PFSK-1 (cell line): ENCODE data around the gene SMPD2. TPM values are rescaled to one million over a fixed set of nuclear protein-coding genes. Genes with fewer than 3 reads are reported as not detected.

Experiments
- FOXP2 ChIP-seq: optimal IDR thresholded peaks from 2 replicates; pipeline ENCODE3; 2011; ENCODE audit warnings: borderline replicate concordance, control low read depth, inconsistent platforms; ENCODE audit not compliant: insufficient read depth; ENCODE audit errors: extremely low read length, extremely low read depth
- POLR2AphosphoS5 ChIP-seq: IDR thresholded peaks from 2 replicates; pipeline ENCODE4 v1.6.1; 2012; ENCODE audit warnings: low read depth, mild to moderate bottlenecking, control low read depth, low read length, moderate library complexity
- REST ChIP-seq, 2 experiments: IDR thresholded peaks; 2 replicates each; pipeline versions ENCODE4 v1.6.1 to v1.8.0; 2011 to 2012; ENCODE audit warnings: low read depth in 2 of 2, low read length in 2 of 2, control low read depth in 1 of 2, inconsistent platforms in 1 of 2, mild to moderate bottlenecking in 1 of 2, moderate library complexity in 1 of 2; ENCODE audit not compliant: insufficient read depth in 1 of 2
- SIN3A ChIP-seq: IDR thresholded peaks from 2 replicates; pipeline ENCODE4 v1.6.1; 2012; ENCODE audit warnings: mild to moderate bottlenecking, low read length, moderate library complexity, borderline replicate concordance; ENCODE audit not compliant: insufficient read depth
- TAF1 ChIP-seq: IDR thresholded peaks from 2 replicates; pipeline ENCODE4 v1.6.1; 2012; ENCODE audit warnings: low read length, control low read depth, borderline replicate concordance; ENCODE audit not compliant: insufficient read depth
- polyA plus RNA-seq: library from polyadenylated mRNA; unstranded; fragments of >200 nt; gene quantifications from one replicate; pipeline ENCODE4 v1.2.1, GENCODE V29; 2012; ENCODE audit warnings: low read depth, missing spikeins; ENCODE audit not compliant: insufficient read length

Gene SMPD2
- polyA plus RNA-seq: 15.0 TPM

GRCh38 chr6:109440331-109441068 is at the start of gene SMPD2, which contains the start of gene PPIL6:
Gene SMPD2 (plus strand): TSS chr6:109440724. CDS start chr6:109441122, 398 bp downstream.
Gene PPIL6 (minus strand): TSS chr6:109440628. CDS start chr6:109440590, 38 bp downstream.
- TF ChIP-seq TAF1: no peak
- peak; percentile 27; the same call in 1 of the 2 replicates for TF ChIP-seq POLR2AphosphoS5
- peak; percentile 38; the same call in 1 of the 2 replicates for TF ChIP-seq SIN3A

GRCh38 chr6:109393157-109393885 is 47.2 kb upstream of the SMPD2 start:
- TF ChIP-seq SIN3A: no peak
- no peak for TF ChIP-seq FOXP2
- TF ChIP-seq TAF1: no peak
- TF ChIP-seq REST (IDR thresholded peaks at IDR 0.05; ENCODE audit: insufficient read depth in 1 of 2, low read depth in 2 of 2, low read length in 2 of 2): no peak
- TF ChIP-seq POLR2AphosphoS5: no peak

GRCh38 chr6:109393886-109394281 is 46.6 kb upstream of the SMPD2 start:
- TF ChIP-seq FOXP2 (no peak), TAF1 (no peak), POLR2AphosphoS5 (no peak), REST (IDR thresholded peaks at IDR 0.05; ENCODE audit: insufficient read depth in 1 of 2, low read depth in 2 of 2, low read length in 2 of 2) (no peak), SIN3A (no peak)

- TF ChIP-seq FOXP2 (no peak), SIN3A (no peak)
Observed at GRCh38 chr6:109396046-109396718, 44.3 kb upstream of the SMPD2 start.

GRCh38 chr6:109397020-109397419 is 43.5 kb upstream of the SMPD2 start:
- TF ChIP-seq REST (IDR thresholded peaks at IDR 0.05; ENCODE audit: insufficient read depth in 1 of 2, low read depth in 2 of 2, low read length in 2 of 2) (no peak), SIN3A (no peak), TAF1 (no peak), POLR2AphosphoS5 (no peak), FOXP2 (no peak)
